GM10847 (cell line): Measurements from ENCODE around the gene PACRG.

Source experiments
- POLR2A ChIP-seq: IDR thresholded peaks from 2 replicates; pipeline ENCODE4 v1.6.1; 2011; ENCODE audit not compliant: insufficient read length; ENCODE audit errors: extremely low read depth

PACRG gene

DNA sequence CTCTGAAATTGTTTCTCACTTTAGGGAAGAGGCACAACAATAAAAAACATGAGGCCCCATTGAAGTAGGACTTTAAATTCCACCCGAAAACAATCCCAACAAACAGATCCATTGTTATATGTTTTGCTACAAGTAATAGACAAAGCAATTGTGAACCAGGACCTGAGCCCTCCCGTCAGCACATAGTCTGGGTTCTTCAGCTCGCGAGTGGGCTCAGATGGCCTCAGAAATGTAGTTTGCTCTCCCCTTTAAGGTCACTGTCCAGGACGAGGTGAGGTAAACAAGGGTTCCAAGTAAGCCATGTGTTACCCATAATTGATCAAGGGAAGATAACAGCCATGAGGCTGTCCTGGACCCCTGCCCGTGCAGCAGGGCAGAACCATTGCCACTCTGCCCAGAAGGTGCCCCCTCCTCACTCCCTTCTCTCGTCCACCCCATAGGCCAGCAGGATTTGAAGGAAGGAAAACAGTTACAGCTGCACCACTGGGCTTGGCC, 526.6 kb downstream of the PACRG start:
- TF ChIP-seq POLR2A: no peak

- no peak for TF ChIP-seq POLR2A
Measured at GRCh38 chr6:163255265-163255664, 527.5 kb downstream of the PACRG start.

DNA sequence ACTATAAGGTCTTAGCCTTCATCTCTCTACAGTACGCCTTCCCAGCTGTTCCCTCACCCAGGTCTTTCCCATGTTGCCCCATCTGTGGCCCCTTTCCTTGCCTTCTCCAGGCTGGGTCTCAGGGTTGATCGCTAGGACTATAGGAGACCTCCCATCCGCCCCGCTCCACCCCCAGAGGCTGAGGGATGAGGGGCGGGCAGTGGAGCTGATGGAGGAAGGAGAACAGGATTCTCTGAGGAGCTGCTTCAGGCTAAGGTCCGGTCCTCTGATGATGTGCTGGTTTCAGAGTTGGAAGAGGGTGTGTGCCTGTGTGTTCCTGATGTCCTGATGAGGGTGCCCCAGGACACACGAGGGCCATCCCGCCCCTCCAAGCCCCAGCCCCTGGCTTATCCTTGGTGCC, 531.9 kb downstream of the PACRG start:
- no peak for TF ChIP-seq POLR2A

- TF ChIP-seq POLR2A: no peak
Measured at GRCh38 chr6:163260111-163260895, 532.5 kb downstream of the PACRG start.

- TF ChIP-seq POLR2A: no peak
Measured at GRCh38 chr6:163260911-163261310, 533.1 kb downstream of the PACRG start.

DNA sequence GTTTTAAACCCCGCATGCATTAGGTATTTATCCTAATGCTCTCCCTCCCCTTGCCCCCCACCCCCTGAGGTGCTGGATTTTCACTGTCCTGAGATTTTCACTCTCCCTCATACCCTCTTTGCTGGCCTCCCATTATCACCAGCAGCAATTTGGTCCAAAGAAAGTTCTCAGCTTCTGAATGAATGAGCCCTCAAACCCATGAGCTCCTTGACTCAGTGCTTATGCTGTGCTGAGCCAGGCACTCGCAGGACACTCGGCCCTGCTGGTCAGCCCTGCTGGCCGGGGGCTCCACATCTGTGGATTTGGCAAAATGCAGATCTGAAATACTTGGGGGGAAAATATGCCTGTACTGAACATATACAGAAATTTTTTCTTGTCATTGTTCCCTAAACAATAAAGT, 533.6 kb downstream of the PACRG start:
- TF ChIP-seq POLR2A: no peak

DNA sequence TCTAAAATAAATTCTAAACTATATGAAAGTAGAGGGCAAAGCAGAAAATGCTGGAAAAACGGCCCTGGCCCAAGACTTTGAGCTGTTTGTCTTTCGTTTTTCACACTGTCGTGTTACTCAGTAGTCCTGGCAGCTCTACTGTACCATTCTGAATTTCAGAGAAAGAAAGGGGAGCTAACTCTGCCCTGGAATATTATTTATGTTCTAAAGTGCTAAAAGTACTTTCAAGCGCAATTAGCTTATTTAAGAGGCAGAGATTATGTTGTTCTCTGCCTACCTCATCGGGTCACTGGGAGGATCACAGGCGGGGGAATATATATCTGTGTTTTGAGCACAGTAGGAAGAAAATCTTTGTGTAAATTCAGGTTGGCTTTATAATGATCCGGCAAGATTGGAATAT, 534.3 kb downstream of the PACRG start:
- TF ChIP-seq POLR2A: no peak

DNA sequence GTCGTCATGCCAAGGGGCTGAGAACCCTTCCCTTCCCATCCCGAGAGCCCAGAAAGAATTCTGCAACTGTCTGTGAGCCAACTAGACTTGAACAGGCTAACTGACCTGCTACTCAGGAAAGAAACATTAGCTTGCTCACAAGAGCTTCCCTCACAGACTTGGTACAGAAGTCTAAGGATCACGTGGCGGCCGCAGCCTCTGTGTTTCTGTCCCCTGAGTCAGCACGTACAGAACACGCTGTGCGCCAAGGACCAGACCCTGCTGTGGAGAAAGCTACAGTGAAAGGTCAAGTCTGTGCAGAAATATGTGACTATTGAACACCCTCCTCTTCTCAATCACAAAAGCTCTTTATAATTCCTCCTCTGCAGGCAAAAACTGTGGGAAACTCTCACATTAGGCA, 535.4 kb downstream of the PACRG start:
- no peak for TF ChIP-seq POLR2A

DNA sequence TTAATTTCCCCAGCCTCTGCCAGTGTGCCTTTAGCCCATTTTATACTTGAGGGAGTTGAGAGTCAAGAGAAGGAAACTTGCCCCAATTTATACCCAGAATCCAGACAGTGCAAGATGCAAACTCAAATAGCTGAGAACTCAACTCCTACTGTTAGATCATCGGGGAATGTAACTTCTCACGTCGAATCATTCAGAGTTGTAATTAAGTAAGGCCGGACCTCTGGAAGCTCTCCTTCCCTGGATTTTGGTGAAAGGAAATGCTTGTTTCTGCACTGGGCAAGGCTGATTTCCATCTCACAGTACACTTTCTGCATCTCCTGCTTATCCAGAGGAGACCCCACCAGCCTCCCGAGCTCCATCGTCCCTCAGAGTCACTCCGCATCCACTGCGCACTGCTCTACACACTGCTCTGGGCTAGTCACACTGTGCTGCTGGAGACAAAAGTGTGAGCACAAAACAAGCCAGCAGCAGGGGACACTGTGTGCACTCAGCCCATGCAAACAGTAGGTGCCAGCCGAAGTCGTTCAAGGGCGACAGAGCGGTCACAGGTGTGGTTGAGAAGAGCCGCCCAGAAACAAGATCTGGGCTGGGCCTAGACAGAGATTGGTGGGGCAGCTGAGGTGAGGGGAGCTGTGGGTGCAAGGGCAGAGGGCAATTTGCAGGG, 536.4 kb downstream of the PACRG start:
- no peak for TF ChIP-seq POLR2A

GRCh38 chr6:163264662-163265035, 536.9 kb downstream of the PACRG start:
- TF ChIP-seq POLR2A: no peak

GRCh38 chr6:163281634-163282033, 553.9 kb downstream of the PACRG start:
- no peak for TF ChIP-seq POLR2A

DNA sequence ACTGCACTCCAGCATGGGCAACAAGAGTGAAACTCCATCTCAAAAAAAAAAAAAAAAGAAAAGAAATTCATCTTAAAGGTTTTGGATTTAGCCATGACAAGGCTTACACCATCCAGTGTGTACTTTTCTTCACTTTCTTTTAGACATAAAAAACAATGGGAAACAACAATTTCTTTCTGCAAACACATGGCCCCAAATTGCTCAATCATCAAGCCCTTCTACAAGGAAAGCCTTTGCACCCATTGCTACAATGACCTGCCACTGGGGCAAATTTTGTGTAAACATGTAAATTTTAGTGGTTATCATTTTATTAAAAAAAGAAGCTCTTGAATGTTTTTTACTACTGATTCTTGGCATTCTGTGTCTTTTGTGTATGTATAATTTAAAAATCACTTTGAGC, 554.9 kb downstream of the PACRG start:
- no peak for TF ChIP-seq POLR2A

GRCh38 chr6:163284151-163284550, 556.4 kb downstream of the PACRG start:
- TF ChIP-seq POLR2A: no peak

- no peak for TF ChIP-seq POLR2A
Measured at GRCh38 chr6:163285691-163286090, 557.9 kb downstream of the PACRG start.

- TF ChIP-seq POLR2A: no peak
Measured at GRCh38 chr6:163287626-163288025, 559.9 kb downstream of the PACRG start.

- no peak for TF ChIP-seq POLR2A
Measured at GRCh38 chr6:163288066-163288465, 560.3 kb downstream of the PACRG start.
